HepG2 (cell line): ENCODE results near the gene LRRC45. TPM values are rescaled to one million over a fixed set of nuclear protein-coding genes. Genes with fewer than 3 reads are reported as not detected.

Experiments used
- CENPX ChIP-seq: sonication (generic); formaldehyde crosslinking; IDR thresholded peaks from 2 replicates; pipeline ENCODE4 v1.9.0; 2021; ENCODE audit warnings: mild to moderate bottlenecking, missing genetic modification reagents, moderate library complexity
- FOXK1 ChIP-seq: sonication (generic); formaldehyde crosslinking; IDR thresholded peaks from 2 replicates; pipeline ENCODE4 v1.4.0; 2020; ENCODE audit warnings: low read depth, missing genetic modification reagents, borderline replicate concordance
- MEF2D ChIP-seq: sonication (generic); formaldehyde crosslinking; IDR thresholded peaks from 2 replicates; pipeline ENCODE4 v1.5.1; 2020; ENCODE audit warnings: mild to moderate bottlenecking, missing genetic modification reagents
- RBM39 ChIP-seq: fragments of 200-400 bp; formaldehyde crosslinking; IDR thresholded peaks from one replicate; pipeline ENCODE4 v1.6.1; 2018; ENCODE audit warnings: antibody characterized with exemption, mild to moderate bottlenecking, low read depth, low read length; ENCODE audit not compliant: poor library complexity, severe bottlenecking
- REL ChIP-seq: sonication (generic); formaldehyde crosslinking; conservative IDR thresholded peaks from 2 replicates; pipeline ENCODE4 v1.8.0; 2022; ENCODE audit warnings: mild to moderate bottlenecking, missing genetic modification reagents, moderate library complexity
- RFX1 ChIP-seq: fragments of 450-650 bp; IDR thresholded peaks from 2 replicates; pipeline ENCODE4 v1.6.1; 2017
- polyA plus RNA-seq, 8 experiments: library from polyadenylated mRNA; depleted of rRNA in 3 of 8; stranded (reverse) in 7 of 8; unstranded in 1 of 8; fragments of >200 nt; fragmentation: Illumina TruSeq in 4 of 8; extraction: Trizol in 4 of 8; gene quantifications; 2 replicates each; pipeline versions ENCODE4 v1.2.1 to v1.2.3, GENCODE V29; 2011 to 2016; ENCODE audit warnings: low read depth in 4 of 8, missing spikeins in 1 of 8, mixed read lengths in 1 of 8; ENCODE audit not compliant: insufficient read depth in 1 of 8
- total RNA-seq, 5 experiments: library from RNA; depleted of rRNA; stranded (reverse); fragments of >200 nt; fragmentation: Illumina TruSeq; extraction: Trizol; gene quantifications; 2 replicates each; pipeline ENCODE4 v1.2.3, GENCODE V29; 2016; ENCODE audit warnings: low read depth in 1 of 5
- TF ChIP-seq, protein P1 (sequence below): sonication (generic); formaldehyde crosslinking; IDR thresholded peaks from 2 replicates; pipeline ENCODE4 v1.5.0; 2020; ENCODE audit warnings: mild to moderate bottlenecking, missing genetic modification reagents, borderline replicate concordance
- TF ChIP-seq, protein P2 (sequence below): sonication (generic); formaldehyde crosslinking; IDR thresholded peaks from 2 replicates; pipeline ENCODE4 v1.4.0; 2020; ENCODE audit warnings: missing genetic modification reagents, borderline replicate concordance
- TF ChIP-seq, protein P3 (sequence below): sonication (generic); formaldehyde crosslinking; conservative IDR thresholded peaks from 2 replicates; pipeline ENCODE4 v1.8.0; 2022; ENCODE audit warnings: low read depth, missing genetic modification reagents
- TF ChIP-seq, protein P4 (sequence below): IDR thresholded peaks from 2 replicates; pipeline ENCODE4 v1.6.1; 2018; ENCODE audit warnings: missing genetic modification reagents
- TF ChIP-seq, protein P5 (sequence below): sonication (generic); formaldehyde crosslinking; conservative IDR thresholded peaks from 2 replicates; pipeline ENCODE4 v1.4.0; 2020; ENCODE audit warnings: missing genetic modification reagents

Gene LRRC45
- total and polyA plus RNA-seq, 2 of the 13 experiments (the other 11 are each of a cell fraction or from before 2014, with no cell fraction given): 11.6 to 48.1 TPM

DNA sequence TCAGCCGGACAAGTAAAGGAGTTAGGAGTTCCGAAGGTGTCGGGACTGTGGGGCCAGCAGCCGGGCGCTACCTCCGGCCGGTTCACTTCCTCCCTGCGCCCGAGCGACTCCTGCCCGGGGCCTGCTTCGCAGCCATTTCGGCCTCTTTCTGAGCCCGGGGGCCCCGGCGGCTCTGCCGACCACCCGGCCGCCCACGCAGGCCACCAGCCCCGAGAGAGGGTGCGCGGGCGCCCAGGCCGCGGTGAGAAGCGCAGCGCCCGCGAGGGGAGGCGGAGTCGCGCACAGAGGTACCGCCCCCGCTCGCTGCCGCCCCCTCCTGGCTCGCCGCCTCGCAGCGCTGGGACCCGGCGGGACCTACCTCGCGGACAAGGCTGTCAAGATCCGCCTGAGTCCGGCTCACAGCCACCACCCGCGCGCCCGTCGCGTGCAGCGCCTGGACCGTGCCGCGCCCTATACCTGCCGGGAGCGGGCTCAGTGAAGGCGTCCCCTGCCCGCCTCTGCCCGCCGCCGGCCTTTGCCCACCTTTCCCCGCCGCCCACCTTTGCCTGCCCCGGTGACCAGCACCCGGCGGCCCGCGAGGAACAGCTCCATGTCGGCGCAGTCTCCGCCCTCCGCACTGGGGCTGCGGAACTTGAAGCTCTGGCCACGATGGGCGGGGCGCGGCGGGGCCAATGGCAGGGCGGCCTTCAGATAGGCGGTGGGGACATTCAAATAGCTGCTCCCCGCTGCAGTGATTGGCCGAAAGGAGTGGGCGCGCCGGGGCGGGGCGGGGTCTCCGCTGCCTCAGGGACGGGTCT lies 14.2 kb downstream of the LRRC45 start, which contains the start of gene DCXR (continued):
- TF ChIP-seq MEF2D (CRISPR knock-in tag) (peak; percentile 29; the same call in 1 of the 2 replicates), RFX1 (no peak), RBM39 (peak; percentile 72), CENPX (CRISPR knock-in tag) (no peak), FOXK1 (CRISPR knock-in tag) (0 out of 2 replicates have a peak, but pooled peaks have one; percentile 36), REL (CRISPR knock-in tag) (no peak)
- TF ChIP-seq, protein P1, sequence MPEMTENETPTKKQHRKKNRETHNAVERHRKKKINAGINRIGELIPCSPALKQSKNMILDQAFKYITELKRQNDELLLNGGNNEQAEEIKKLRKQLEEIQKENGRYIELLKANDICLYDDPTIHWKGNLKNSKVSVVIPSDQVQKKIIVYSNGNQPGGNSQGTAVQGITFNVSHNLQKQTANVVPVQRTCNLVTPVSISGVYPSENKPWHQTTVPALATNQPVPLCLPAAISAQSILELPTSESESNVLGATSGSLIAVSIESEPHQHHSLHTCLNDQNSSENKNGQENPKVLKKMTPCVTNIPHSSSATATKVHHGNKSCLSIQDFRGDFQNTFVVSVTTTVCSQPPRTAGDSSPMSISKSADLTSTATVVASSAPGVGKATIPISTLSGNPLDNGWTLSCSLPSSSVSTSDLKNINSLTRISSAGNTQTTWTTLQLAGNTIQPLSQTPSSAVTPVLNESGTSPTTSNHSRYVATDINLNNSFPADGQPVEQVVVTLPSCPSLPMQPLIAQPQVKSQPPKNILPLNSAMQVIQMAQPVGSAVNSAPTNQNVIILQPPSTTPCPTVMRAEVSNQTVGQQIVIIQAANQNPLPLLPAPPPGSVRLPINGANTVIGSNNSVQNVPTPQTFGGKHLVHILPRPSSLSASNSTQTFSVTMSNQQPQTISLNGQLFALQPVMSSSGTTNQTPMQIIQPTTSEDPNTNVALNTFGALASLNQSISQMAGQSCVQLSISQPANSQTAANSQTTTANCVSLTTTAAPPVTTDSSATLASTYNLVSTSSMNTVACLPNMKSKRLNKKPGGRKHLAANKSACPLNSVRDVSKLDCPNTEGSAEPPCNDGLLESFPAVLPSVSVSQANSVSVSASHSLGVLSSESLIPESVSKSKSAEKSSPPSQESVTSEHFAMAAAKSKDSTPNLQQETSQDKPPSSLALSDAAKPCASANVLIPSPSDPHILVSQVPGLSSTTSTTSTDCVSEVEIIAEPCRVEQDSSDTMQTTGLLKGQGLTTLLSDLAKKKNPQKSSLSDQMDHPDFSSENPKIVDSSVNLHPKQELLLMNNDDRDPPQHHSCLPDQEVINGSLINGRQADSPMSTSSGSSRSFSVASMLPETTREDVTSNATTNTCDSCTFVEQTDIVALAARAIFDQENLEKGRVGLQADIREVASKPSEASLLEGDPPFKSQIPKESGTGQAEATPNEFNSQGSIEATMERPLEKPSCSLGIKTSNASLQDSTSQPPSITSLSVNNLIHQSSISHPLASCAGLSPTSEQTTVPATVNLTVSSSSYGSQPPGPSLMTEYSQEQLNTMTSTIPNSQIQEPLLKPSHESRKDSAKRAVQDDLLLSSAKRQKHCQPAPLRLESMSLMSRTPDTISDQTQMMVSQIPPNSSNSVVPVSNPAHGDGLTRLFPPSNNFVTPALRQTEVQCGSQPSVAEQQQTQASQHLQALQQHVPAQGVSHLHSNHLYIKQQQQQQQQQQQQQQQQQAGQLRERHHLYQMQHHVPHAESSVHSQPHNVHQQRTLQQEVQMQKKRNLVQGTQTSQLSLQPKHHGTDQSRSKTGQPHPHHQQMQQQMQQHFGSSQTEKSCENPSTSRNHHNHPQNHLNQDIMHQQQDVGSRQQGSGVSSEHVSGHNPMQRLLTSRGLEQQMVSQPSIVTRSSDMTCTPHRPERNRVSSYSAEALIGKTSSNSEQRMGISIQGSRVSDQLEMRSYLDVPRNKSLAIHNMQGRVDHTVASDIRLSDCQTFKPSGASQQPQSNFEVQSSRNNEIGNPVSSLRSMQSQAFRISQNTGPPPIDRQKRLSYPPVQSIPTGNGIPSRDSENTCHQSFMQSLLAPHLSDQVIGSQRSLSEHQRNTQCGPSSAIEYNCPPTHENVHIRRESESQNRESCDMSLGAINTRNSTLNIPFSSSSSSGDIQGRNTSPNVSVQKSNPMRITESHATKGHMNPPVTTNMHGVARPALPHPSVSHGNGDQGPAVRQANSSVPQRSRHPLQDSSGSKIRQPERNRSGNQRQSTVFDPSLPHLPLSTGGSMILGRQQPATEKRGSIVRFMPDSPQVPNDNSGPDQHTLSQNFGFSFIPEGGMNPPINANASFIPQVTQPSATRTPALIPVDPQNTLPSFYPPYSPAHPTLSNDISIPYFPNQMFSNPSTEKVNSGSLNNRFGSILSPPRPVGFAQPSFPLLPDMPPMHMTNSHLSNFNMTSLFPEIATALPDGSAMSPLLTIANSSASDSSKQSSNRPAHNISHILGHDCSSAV: no peak
- TF ChIP-seq, protein P2, sequence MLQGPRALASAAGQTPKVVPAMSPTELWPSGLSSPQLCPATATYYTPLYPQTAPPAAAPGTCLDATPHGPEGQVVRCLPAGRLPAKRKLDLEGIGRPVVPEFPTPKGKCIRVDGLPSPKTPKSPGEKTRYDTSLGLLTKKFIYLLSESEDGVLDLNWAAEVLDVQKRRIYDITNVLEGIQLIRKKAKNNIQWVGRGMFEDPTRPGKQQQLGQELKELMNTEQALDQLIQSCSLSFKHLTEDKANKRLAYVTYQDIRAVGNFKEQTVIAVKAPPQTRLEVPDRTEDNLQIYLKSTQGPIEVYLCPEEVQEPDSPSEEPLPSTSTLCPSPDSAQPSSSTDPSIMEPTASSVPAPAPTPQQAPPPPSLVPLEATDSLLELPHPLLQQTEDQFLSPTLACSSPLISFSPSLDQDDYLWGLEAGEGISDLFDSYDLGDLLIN (CRISPR knock-in tag): no peak; the same call in 1 of the 2 replicates
- TF ChIP-seq, protein P3, sequence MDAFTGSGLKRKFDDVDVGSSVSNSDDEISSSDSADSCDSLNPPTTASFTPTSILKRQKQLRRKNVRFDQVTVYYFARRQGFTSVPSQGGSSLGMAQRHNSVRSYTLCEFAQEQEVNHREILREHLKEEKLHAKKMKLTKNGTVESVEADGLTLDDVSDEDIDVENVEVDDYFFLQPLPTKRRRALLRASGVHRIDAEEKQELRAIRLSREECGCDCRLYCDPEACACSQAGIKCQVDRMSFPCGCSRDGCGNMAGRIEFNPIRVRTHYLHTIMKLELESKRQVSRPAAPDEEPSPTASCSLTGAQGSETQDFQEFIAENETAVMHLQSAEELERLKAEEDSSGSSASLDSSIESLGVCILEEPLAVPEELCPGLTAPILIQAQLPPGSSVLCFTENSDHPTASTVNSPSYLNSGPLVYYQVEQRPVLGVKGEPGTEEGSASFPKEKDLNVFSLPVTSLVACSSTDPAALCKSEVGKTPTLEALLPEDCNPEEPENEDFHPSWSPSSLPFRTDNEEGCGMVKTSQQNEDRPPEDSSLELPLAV (CRISPR knock-in tag): no peak
- TF ChIP-seq, protein P4, sequence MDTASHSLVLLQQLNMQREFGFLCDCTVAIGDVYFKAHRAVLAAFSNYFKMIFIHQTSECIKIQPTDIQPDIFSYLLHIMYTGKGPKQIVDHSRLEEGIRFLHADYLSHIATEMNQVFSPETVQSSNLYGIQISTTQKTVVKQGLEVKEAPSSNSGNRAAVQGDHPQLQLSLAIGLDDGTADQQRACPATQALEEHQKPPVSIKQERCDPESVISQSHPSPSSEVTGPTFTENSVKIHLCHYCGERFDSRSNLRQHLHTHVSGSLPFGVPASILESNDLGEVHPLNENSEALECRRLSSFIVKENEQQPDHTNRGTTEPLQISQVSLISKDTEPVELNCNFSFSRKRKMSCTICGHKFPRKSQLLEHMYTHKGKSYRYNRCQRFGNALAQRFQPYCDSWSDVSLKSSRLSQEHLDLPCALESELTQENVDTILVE (CRISPR knock-in tag): no peak; the same call in 1 of the 2 replicates
- TF ChIP-seq, protein P5, sequence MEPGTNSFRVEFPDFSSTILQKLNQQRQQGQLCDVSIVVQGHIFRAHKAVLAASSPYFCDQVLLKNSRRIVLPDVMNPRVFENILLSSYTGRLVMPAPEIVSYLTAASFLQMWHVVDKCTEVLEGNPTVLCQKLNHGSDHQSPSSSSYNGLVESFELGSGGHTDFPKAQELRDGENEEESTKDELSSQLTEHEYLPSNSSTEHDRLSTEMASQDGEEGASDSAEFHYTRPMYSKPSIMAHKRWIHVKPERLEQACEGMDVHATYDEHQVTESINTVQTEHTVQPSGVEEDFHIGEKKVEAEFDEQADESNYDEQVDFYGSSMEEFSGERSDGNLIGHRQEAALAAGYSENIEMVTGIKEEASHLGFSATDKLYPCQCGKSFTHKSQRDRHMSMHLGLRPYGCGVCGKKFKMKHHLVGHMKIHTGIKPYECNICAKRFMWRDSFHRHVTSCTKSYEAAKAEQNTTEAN (CRISPR knock-in tag): peak; percentile 16; the same call in 1 of the 2 replicates
